Fibroblast of upper back skin (primary cell): ENCODE data around the gene TTC28.

Experiments
- DNase-seq: peaks from one replicate; pipeline ENCODE4 v3.0.0-alpha.2; 2013

TTC28 gene

DNA sequence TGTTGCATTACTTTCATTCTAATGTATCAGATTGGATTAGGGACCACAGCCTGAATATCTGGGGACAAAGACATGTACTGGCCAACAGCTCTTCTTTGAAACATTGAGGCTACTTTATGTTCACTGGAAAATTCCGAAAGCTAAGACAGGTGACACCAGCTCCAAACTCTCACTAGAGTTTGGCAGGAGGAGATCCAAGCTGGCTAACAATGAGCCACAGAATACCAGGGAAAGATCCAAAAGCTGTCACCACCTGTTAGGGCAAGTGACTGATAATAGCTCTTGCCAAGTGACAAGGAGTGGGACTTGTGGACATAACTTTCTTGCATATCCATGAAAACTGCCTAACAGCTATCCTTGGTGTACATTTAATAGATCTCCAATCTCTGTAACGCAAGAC lies 333.3 kb downstream of the TTC28 start:
- no peak for DNase-seq

GRCh38 chr22:28344918-28345703 lies 334.5 kb downstream of the TTC28 start:
- DNase-seq: peak; percentile 48

DNA sequence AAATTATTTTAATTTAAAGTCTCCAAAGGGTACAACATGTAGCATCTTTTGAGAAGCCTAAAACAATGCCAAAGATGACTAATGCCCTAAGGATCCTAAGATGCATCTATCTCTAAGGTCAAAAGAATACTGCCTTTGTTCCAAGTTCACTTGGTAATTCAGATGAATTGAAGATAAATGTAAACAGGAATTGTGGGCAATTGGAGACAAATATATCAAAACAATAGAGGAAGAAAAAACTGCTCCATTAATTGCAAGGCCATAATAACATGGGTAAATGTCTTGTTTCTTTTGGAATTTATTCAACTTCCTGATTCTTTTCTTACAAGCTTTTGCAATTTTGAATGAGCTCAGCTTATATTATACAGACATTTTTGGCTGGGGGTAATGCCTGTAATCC lies 338.6 kb downstream of the TTC28 start:
- DNase-seq: peak; percentile 23

DNA sequence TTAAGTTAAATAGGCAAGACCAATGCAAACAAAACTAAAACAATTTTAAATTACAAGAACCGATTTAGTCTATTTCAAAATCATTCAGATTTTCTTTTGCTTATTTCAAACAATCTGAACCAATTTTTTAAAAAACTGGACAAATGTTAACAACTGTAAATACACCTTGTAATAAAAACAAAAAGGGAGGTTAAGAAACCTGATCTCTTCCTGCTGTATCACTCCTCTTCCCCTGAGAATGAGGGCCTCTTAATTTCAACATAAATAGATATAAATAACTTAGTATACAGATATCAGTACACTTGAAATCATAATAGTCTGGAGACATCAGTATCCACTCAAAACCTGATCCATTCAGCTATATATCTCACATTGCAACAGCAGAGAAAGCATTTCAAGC lies 346.6 kb downstream of the TTC28 start:
- no peak for DNase-seq

GRCh38 chr22:28332410-28332809 lies 347.2 kb downstream of the TTC28 start:
- no peak for DNase-seq

- DNase-seq: no peak
Measured at GRCh38 chr22:28331695-28332094, 347.9 kb downstream of the TTC28 start.

DNA sequence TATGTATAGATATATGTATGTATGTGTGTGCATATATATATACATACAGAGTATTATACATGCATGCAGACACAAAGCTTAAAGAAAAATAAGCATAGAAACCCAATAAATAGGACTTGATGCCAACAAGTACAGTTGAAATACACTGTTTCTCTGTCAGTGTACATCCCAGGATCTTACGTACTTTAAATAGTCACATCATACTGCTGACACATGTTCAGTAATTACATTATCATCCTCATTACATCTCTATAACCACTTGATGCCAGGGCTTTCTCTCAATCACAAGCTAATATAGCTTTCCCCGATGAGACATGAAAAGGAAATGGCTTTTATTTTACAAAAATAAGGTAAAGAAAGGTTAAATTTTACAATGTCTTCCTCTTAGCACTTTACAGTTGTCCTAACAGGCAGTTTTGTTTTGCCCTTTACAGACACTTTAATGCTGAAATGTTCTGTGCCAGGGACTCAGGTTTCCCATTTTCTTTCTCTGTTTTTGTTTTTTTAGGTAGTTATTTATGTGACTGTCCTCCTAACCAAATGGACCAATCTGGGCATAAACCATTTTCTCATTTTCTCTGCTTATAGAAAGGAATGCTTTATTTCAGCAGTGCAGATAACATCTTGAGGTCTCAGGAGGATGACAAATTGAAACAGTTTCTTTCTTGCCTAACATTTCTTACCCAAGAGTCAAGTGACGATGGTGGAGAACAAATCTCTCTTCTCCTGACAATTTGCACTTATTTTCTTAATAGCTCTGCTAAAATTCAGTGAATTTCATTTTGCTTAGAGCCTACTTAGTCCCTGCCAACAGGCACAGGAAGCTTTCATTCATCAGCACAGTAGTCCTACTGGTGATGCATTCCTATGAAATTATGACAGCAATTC lies 350.2 kb downstream of the TTC28 start:
- peak; percentile 53 for DNase-seq

DNA sequence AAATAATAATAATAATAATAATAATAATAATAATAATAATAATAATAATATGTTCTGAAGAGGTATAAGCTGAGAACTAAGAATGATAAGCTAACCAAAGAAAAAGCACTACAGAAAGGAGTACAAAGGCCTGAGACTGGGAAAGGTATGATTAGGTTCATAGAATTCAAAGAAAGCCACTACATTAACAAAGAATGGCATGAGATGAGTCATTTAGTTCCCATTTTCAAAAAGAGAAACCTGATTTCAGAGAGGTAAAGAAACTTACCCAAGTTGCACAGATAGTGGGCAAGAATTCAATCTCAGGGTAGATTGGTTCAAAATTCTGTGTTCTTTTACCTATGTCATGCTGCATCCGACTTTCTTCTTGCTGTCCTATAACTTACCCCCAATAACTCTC lies 350.9 kb downstream of the TTC28 start:
- DNase-seq: no peak

- no peak for DNase-seq
Measured at GRCh38 chr22:28316014-28316413, 363.6 kb downstream of the TTC28 start.

DNA sequence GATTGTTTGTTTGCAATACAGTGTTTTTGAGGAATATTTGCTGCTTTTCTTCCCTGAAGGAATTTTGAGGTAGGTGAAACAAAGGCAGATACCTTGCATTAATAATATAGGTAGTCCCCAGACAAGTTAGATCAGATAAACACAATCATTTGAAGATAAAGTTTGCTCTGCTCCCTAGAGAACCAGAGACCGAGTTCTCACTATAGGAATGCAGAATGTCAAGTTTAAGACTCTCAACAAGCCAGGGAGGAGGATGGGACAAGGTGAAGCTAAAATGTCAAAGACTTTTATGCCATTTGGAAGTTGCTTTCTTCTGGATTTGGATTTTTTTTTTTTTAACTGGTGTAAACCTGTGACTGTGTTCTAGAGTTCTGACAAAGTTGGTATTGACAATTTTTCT lies 364.7 kb downstream of the TTC28 start:
- DNase-seq: no peak

DNA sequence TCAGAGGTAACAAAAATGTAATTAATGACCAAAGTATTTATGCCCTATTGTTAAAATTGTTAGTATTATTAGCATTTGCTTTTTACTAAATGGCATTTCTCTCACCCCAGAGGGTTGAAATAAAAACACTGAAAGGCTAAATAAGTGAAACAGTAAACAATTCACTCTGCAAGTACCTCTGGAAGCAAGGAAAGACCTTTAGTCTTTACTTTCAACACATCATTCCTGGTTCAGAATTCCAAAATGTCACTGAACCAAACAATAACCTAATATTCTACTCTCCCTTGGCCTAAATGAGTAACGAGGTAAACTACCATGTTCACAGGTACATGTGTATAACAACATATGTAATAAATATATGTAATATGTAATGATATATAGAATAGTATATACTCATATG lies 369.3 kb downstream of the TTC28 start:
- no peak for DNase-seq

DNA sequence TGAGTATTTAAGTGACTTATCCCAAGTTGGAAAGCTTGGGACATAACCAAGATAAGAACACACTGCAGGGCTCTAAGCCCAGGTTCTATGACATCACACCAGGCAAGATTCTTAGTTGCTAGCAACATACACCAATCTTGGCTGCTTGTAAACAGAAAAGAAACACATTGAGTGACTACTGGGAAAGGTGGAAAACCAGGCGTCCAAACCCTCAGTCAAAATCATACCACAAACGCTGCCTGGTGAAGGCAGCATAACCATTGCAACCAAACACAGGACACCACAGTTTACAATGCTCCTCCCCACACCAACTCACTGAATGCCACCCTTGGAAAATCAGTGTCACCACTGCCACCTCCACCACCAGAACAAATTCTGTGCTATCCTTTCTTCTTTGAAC lies 379.9 kb downstream of the TTC28 start:
- DNase-seq: no peak

GRCh38 chr22:28299309-28299708 lies 380.3 kb downstream of the TTC28 start:
- DNase-seq: no peak

GRCh38 chr22:28297504-28297903 lies 382.1 kb downstream of the TTC28 start:
- no peak for DNase-seq

GRCh38 chr22:28296452-28296851 lies 383.2 kb downstream of the TTC28 start:
- no peak for DNase-seq

DNA sequence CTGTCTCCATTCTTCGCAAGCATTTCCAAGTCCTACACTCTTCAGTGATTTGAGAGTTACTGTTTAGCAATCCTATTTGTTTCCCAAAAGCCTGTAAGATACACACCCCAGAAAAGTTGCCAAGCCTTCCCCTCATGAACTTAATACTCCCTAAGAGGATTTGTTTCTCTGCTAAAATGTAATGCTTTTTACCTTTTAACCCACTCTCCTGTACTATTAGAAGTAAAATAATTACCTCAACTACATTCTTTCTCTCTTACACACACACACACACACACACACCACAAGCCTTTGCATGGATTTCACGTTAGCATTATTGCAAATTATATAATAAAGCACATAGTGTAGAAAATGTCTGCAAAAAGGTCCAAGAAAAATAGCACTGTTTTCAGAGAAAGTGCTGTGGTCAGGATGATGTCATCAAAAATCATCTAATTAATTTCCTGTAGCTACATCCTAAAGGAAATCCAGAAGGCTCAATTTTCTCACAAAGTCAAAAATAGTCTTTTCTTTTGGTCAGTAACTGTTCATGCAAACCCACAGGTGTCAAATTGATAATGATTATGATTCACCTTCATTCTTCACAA lies 396.5 kb downstream of the TTC28 start:
- DNase-seq: peak; percentile 54

DNA sequence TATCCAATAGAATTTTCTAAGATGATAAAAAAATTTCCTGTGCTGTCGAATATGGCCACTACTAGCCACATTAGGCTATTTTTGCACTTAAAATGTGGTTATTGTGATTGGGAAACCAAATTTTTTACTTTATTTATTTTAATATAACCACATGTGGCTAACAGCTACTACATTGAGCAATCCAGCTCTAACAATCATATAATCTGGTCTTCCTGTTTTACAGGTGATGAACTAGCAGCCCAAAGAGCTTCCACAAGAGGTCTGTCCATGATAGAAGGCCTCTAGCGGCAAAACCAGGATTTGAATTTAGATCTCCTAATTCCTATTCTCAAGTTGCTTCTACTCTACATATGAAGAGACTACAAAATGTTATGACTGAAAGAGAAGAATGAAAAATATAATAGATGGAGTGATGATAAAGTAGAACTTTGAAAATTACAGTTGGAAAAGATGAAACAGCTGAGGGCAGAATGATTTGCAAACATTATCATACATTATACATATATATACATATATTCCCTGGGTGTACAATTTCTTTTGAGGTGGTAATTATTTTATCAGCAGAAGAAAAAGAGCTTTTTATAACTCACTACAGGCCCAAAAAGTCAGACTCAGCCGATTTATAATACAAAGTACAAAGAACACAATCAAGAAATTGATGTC lies 397.1 kb downstream of the TTC28 start:
- DNase-seq: peak; percentile 63

GRCh38 chr22:28279888-28280287 lies 399.8 kb downstream of the TTC28 start:
- DNase-seq: peak; percentile 41

DNA sequence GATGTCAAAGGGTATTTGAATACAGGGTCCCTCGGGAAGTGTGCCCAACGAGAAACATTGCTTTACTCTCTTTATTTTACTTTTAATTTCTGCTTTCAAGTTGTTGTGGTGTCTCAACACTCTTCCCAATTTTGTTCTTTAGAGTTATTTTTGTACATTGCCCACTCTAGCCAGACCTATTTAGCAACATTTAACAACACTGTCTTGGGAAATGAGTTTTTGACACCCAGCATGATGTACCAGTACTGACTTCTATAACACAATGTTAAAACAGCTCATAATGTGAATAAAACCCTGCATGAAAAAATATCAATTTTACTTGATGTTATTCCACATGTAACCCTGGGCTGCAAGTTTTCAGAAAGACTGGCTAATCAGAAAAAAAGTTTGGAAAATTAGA lies 410.4 kb downstream of the TTC28 start:
- no peak for DNase-seq

GRCh38 chr22:28268850-28269249 lies 410.8 kb downstream of the TTC28 start:
- no peak for DNase-seq

DNA sequence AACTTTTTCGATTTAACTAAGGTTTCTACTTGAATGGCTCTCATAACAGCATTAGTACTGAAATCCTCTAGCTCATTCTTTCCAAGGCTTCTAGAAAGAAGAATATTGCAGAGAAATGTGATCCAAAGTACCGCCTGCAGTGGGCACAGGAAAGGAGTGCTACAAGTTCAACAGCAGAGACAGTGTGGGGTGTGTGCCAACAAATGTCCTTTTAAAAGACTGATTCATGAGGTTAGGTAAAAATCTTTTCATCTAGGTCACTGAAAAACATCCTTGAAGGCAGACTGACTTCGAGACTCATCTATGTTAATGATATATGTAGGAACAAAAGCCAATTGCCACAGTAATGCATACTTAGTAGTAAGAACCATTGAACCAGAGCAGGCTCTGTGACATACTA lies 411.5 kb downstream of the TTC28 start:
- DNase-seq: no peak

DNA sequence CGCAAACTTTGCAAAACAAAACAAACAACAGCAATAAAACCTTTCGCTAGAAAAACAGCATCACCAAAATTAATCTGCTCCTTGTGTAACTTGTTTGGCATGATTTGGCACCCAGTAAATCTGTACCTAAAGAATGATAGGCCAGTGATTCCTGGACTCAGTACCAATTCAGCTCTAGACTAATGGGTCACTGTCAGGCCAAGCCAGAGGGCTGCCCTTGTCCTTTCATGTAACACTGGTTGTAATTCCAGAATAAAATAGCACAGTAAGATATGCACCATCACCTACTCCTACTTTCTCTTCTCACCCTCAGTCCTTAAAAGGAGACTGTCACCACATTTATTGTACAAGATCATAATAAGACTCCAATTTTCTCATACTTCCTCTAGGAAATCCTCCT lies 419.0 kb downstream of the TTC28 start:
- DNase-seq: no peak

GRCh38 chr22:28259774-28260312 lies 419.8 kb downstream of the TTC28 start:
- no peak for DNase-seq
